H9 (cell line): Measurements from ENCODE around the gene C1QTNF7. TPM values are rescaled to one million over a fixed set of nuclear protein-coding genes. Genes with fewer than 3 reads are reported as not detected.

Experiments used
- DNase-seq: peaks from one replicate; pipeline ENCODE4 v3.0.0-alpha.2; 2017
- H2AFZ ChIP-seq: one replicate; pipeline ENCODE4 v1.6.1; 2013; ENCODE audit warnings: mild to moderate bottlenecking, low read length, control low read depth, moderate library complexity
- H2AK5ac ChIP-seq: 2 replicates; pipeline ENCODE4 v1.6.1; 2013; ENCODE audit warnings: low read length, control low read depth, mixed read lengths; ENCODE audit not compliant: insufficient read length
- H2BK120ac ChIP-seq: one replicate; pipeline ENCODE4 v1.6.1; 2013; ENCODE audit warnings: low read depth, mild to moderate bottlenecking, low read length, control low read depth, inconsistent platforms; ENCODE audit not compliant: poor library complexity, severe bottlenecking
- H2BK12ac ChIP-seq: 2 replicates; pipeline ENCODE4 v1.6.1; 2013; ENCODE audit warnings: low read length, control low read depth, mixed read lengths, low read depth; ENCODE audit not compliant: insufficient read length
- H2BK15ac ChIP-seq: 2 replicates; pipeline ENCODE4 v1.6.1; 2013; ENCODE audit warnings: low read depth, low read length, control low read depth
- H2BK20ac ChIP-seq: one replicate; pipeline ENCODE4 v1.6.1; 2013; ENCODE audit warnings: low read depth, mild to moderate bottlenecking, low read length, control low read depth, inconsistent platforms; ENCODE audit not compliant: poor library complexity, severe bottlenecking
- H2BK5ac ChIP-seq: 2 replicates; pipeline ENCODE4 v1.6.1; 2013; ENCODE audit warnings: low read length, control low read depth, mixed read lengths; ENCODE audit not compliant: insufficient read length
- H3K14ac ChIP-seq: 2 replicates; pipeline ENCODE4 v1.6.1; 2013; ENCODE audit warnings: low read length, control low read depth; ENCODE audit not compliant: insufficient read depth
- H3K18ac ChIP-seq: 2 replicates; pipeline ENCODE4 v1.6.1; 2013; ENCODE audit warnings: low read depth, mild to moderate bottlenecking, mixed read lengths, low read length, control low read depth; ENCODE audit not compliant: insufficient read length
- H3K23ac ChIP-seq: 2 replicates; pipeline ENCODE4 v1.6.1; 2013; ENCODE audit warnings: low read length, control low read depth, mixed read lengths, low read depth; ENCODE audit not compliant: insufficient read length
- H3K23me2 ChIP-seq: 2 replicates; pipeline ENCODE4 v1.6.1; 2013; ENCODE audit warnings: low read depth, mild to moderate bottlenecking, mixed read lengths, low read length, control low read depth; ENCODE audit not compliant: insufficient read length, poor library complexity, severe bottlenecking
- H3K27ac ChIP-seq: 2 replicates; pipeline ENCODE4 v1.5.1; 2013; ENCODE audit warnings: low read length, control low read depth, mixed read lengths, low read depth; ENCODE audit not compliant: insufficient read length
- H3K27me3 ChIP-seq: 2 replicates; pipeline ENCODE4 v1.6.1; 2013; ENCODE audit warnings: low read length, control low read depth, inconsistent platforms; ENCODE audit not compliant: insufficient read depth
- H3K4ac ChIP-seq: 2 replicates; pipeline ENCODE4 v1.6.1; 2013; ENCODE audit warnings: low read depth, mild to moderate bottlenecking, control low read depth, inconsistent platforms, low read length, moderate library complexity
- H3K4me1 ChIP-seq: 2 replicates; pipeline ENCODE4 v1.6.1; 2013; ENCODE audit warnings: low read length, control low read depth, inconsistent platforms; ENCODE audit not compliant: insufficient read depth
- H3K4me2 ChIP-seq: 2 replicates; pipeline ENCODE4 v1.6.1; 2013; ENCODE audit warnings: low read length, control low read depth, mixed read lengths; ENCODE audit not compliant: insufficient read length, insufficient read depth
- H3K56ac ChIP-seq: 2 replicates; pipeline ENCODE4 v1.6.1; 2013; ENCODE audit warnings: low read depth, mild to moderate bottlenecking, mixed read lengths, low read length, control low read depth; ENCODE audit not compliant: insufficient read length
- H3K79me1 ChIP-seq: 2 replicates; pipeline ENCODE4 v1.6.1; 2013; ENCODE audit warnings: low read depth, mild to moderate bottlenecking, moderate library complexity, low read length, control low read depth, inconsistent platforms; ENCODE audit not compliant: insufficient read depth, poor library complexity, severe bottlenecking
- H3K79me2 ChIP-seq: 2 replicates; pipeline ENCODE4 v1.6.1; 2013; ENCODE audit warnings: low read length, control low read depth, inconsistent platforms; ENCODE audit not compliant: insufficient read depth
- H3K9ac ChIP-seq: 2 replicates; pipeline ENCODE4 v1.6.1; 2013; ENCODE audit warnings: low read length, control low read depth, mixed read lengths; ENCODE audit not compliant: insufficient read length; ENCODE audit errors: extremely low read depth
- H3K9me3 ChIP-seq: one replicate; pipeline ENCODE4 v1.6.1; 2013; ENCODE audit warnings: low read depth, low read length, inconsistent platforms; ENCODE audit not compliant: control insufficient read depth
- H3T11ph ChIP-seq: one replicate; pipeline ENCODE4 v1.6.1; 2013; ENCODE audit warnings: mild to moderate bottlenecking, low read length, control low read depth, inconsistent platforms
- H4K20me1 ChIP-seq: one replicate; pipeline ENCODE4 v1.6.1; 2013; ENCODE audit not compliant: control insufficient read depth, insufficient read length, insufficient read depth
- H4K5ac ChIP-seq: 2 replicates; pipeline ENCODE4 v1.6.1; 2013; ENCODE audit warnings: low read depth, mild to moderate bottlenecking, mixed read lengths, low read length, control low read depth; ENCODE audit not compliant: insufficient read length
- H4K8ac ChIP-seq: replicated peaks from 2 replicates; pipeline ENCODE4 v1.6.1; 2013; ENCODE audit warnings: low read length, control low read depth, mixed read lengths, low read depth; ENCODE audit not compliant: insufficient read length
- H4K91ac ChIP-seq: 2 replicates; pipeline ENCODE4 v1.6.1; 2013; ENCODE audit warnings: low read depth, mild to moderate bottlenecking, moderate library complexity, mixed read lengths, low read length, control low read depth; ENCODE audit not compliant: insufficient read length
- H3K27ac Mint-ChIP-seq, 3 experiments: 2 replicates in 2 of 3; 3 replicates in 1 of 3; pipeline ENCODE4 v1.8.0; 2020 to 2021; ENCODE audit warnings: mixed read lengths in 3 of 3, mild to moderate bottlenecking in 1 of 3, moderate library complexity in 1 of 3
- H3K27me3 Mint-ChIP-seq: 2 replicates; pipeline ENCODE4 v1.8.0; 2021; ENCODE audit warnings: low read depth, mild to moderate bottlenecking, moderate library complexity, mixed read lengths
- H3K36me3 Mint-ChIP-seq, 3 experiments: 2 replicates in 2 of 3; 3 replicates in 1 of 3; pipeline ENCODE4 v1.8.0; 2020 to 2021; ENCODE audit warnings: low read depth in 3 of 3, mixed read lengths in 3 of 3; ENCODE audit not compliant: insufficient read depth in 1 of 3
- H3K4me1 Mint-ChIP-seq, 2 experiments: 2 replicates each; pipeline ENCODE4 v1.8.0; 2020; ENCODE audit warnings: mixed read lengths in 2 of 2
- H3K4me3 Mint-ChIP-seq, 2 experiments: 2 replicates in 1 of 2; 3 replicates in 1 of 2; pipeline ENCODE4 v1.8.0; 2020 to 2021; ENCODE audit warnings: mild to moderate bottlenecking in 2 of 2, mixed read lengths in 2 of 2, moderate library complexity in 1 of 2
- H3K9me3 Mint-ChIP-seq, 2 experiments: 2 replicates in 1 of 2; 3 replicates in 1 of 2; pipeline ENCODE4 v1.8.0; 2020; ENCODE audit warnings: mild to moderate bottlenecking in 2 of 2, mixed read lengths in 2 of 2, moderate library complexity in 1 of 2
- CTCF ChIP-seq: fragments of 200-600 bp; sonication (generic); conservative IDR thresholded peaks from 3 replicates; pipeline ENCODE4 v1.8.0; 2021; ENCODE audit warnings: antibody characterized with exemption, mild to moderate bottlenecking
- WGBS: extraction: QIAGEN DNeasy Blood & Tissue Kit; methylation state at CpG from one replicate; pipeline ENCODE4 v1.1.7; 2013; ENCODE audit warnings: missing lambda C conversion rate, low lambda C conversion rate, mixed read lengths; ENCODE audit not compliant: insufficient read length; ENCODE audit errors: extremely low coverage; 5-methylcytosine and 5-hydroxymethylcytosine counted together
- total RNA-seq: library from RNA; stranded (reverse); gene quantifications from 2 replicates; pipeline ENCODE4 v1.2.1, GENCODE V29; 2021

C1QTNF7 gene
- total RNA-seq, 1 experiment from 2014 or later, result not detected

- H2AK5ac ChIP-seq, result no peak overlapping the region
- H4K5ac ChIP-seq, result no peak overlapping the region
- H3K9ac ChIP-seq, result no peak overlapping the region
- H2BK15ac ChIP-seq, result no peak overlapping the region
- no peaks in the 10 kb centered on the region for H3K4me1 ChIP-seq
- no peak overlapping the region for H3K56ac ChIP-seq
- H2BK120ac ChIP-seq, result no peak overlapping the region
- no peak for TF ChIP-seq CTCF
- no peak overlapping the region for H3K18ac ChIP-seq
- Mint-ChIP-seq H3K27ac (no peak overlapping the region), H3K4me1 (no peaks in the 10 kb centered on the region), H3K36me3 (no peaks in the 10 kb centered on the region), H3K27me3 (no peaks in the 10 kb centered on the region), H3K4me3 (no peak overlapping the region), H3K9me3 (no peaks in the 10 kb centered on the region)
- no peak overlapping the region for H4K91ac ChIP-seq
- H3K23ac ChIP-seq, result no peak overlapping the region
- H3K27me3 ChIP-seq, result no peaks in the 10 kb centered on the region
- H3K23me2 ChIP-seq, result no peaks in the 10 kb centered on the region
- no peaks in the 10 kb centered on the region for H3K79me1 ChIP-seq
- no peak overlapping the region for H4K8ac ChIP-seq
- no peak overlapping the region for H3T11ph ChIP-seq
- no peak overlapping the region for H3K4me2 ChIP-seq
- DNase-seq, result no peak
- no peak overlapping the region for H2BK12ac ChIP-seq
- no peak overlapping the region for H3K4ac ChIP-seq
- no peaks in the 10 kb centered on the region for H3K9me3 ChIP-seq
- H2BK20ac ChIP-seq, result no peak overlapping the region
- H3K14ac ChIP-seq, result no peak overlapping the region
- H2BK5ac ChIP-seq, result no peak overlapping the region
- H3K79me2 ChIP-seq, result no peaks in the 10 kb centered on the region
- no peak overlapping the region for H2AFZ ChIP-seq
- no peaks in the 10 kb centered on the region for H4K20me1 ChIP-seq
- no peak overlapping the region for H3K27ac ChIP-seq
- WGBS, result no CpG with 5 or more reads among the region's 4 CpGs
These were observed 41.9 kb upstream of the C1QTNF7 start for GRCh38 chr4:15385928-15386327.
